ENCODE results near the gene PHKG1.
"Not testable (repeated sequence)": the region's sequence is repeated elsewhere in the genome, so short reads cannot be mapped to it uniquely, and the experiment has no call there.

The PHKG1 gene

GRCh38 chr7:56092789-56093531, at the start of gene PHKG1:
Gene PHKG1, minus strand, starts transcription at chr7:56092952. Its CDS starts 4,011 bp downstream, at chr7:56088941.
- no peaks in the 10 kb centered on the region for H3K4me1 ChIP-seq (ENCODE audit: control insufficient read depth in 1 of 2, insufficient read depth in 1 of 2, low read depth in 1 of 2, low read length in 1 of 2)
- no peak within 1 kb of the TSS for H3K27ac ChIP-seq
- H3K27me3 ChIP-seq: no peaks in the 10 kb centered on the region
- H3K36me3 ChIP-seq: peaks cover 9% of the 10 kb centered on the region
- no peak within 1 kb of the TSS for H3K4me3 ChIP-seq (ENCODE audit: low read depth in 1 of 2, low read length in 1 of 2)
- no peak for TF ChIP-seq CTCF (IDR thresholded peaks at IDR 0.05)
- H3K9me3 ChIP-seq: no peaks in the 10 kb centered on the region

- H3K27me3 ChIP-seq; H3K4me1 ChIP-seq (ENCODE audit: control insufficient read depth in 1 of 2, insufficient read depth in 1 of 2, low read depth in 1 of 2, low read length in 1 of 2); H3K36me3 ChIP-seq; H3K9me3 ChIP-seq; H3K4me3 ChIP-seq (ENCODE audit: low read depth in 1 of 2, low read length in 1 of 2); H3K27ac ChIP-seq: not testable (repeated sequence)
These were observed 38.3 kb upstream of the PHKG1 start for GRCh38 chr7:56131062-56131461.

GRCh38 chr7:56127241-56127975, 34.7 kb upstream of the PHKG1 start:
- Histone ChIP-seq H3K36me3 (no peaks in the 10 kb centered on the region), H3K4me1 (ENCODE audit: control insufficient read depth in 1 of 2, insufficient read depth in 1 of 2, low read depth in 1 of 2, low read length in 1 of 2) (no peaks in the 10 kb centered on the region), H3K27me3 (no peaks in the 10 kb centered on the region), H3K27ac (no peak overlapping the region), H3K9me3 (no peaks in the 10 kb centered on the region), H3K4me3 (ENCODE audit: low read depth in 1 of 2, low read length in 1 of 2) (no peak overlapping the region)
- TF ChIP-seq CTCF (IDR thresholded peaks at IDR 0.05): no peak

GRCh38 chr7:56125831-56126230, 33.1 kb upstream of the PHKG1 start:
- H3K27me3 ChIP-seq: no peaks in the 10 kb centered on the region
- no peaks in the 10 kb centered on the region for H3K36me3 ChIP-seq
- H3K27ac ChIP-seq: no peak overlapping the region
- H3K4me1 ChIP-seq (ENCODE audit: control insufficient read depth in 1 of 2, insufficient read depth in 1 of 2, low read depth in 1 of 2, low read length in 1 of 2): no peaks in the 10 kb centered on the region
- H3K4me3 ChIP-seq (ENCODE audit: low read depth in 1 of 2, low read length in 1 of 2): no peak overlapping the region
- no peaks in the 10 kb centered on the region for H3K9me3 ChIP-seq
- no peak for TF ChIP-seq CTCF (IDR thresholded peaks at IDR 0.05)

- H3K36me3 ChIP-seq: no peaks in the 10 kb centered on the region
- no peak for TF ChIP-seq CTCF (IDR thresholded peaks at IDR 0.05)
These were observed 32.2 kb upstream of the PHKG1 start for GRCh38 chr7:56124981-56125380.

GRCh38 chr7:56121440-56121839, 28.7 kb upstream of the PHKG1 start:
- no peak for TF ChIP-seq CTCF (IDR thresholded peaks at IDR 0.05)
- no peaks in the 10 kb centered on the region for H3K4me1 ChIP-seq (ENCODE audit: control insufficient read depth in 1 of 2, insufficient read depth in 1 of 2, low read depth in 1 of 2, low read length in 1 of 2)

More at GRCh38 chr7:56124981-56125380, 32.2 kb upstream of the PHKG1 start:
- Histone ChIP-seq H3K4me3 (ENCODE audit: low read depth in 1 of 2, low read length in 1 of 2) (no peak overlapping the region), H3K9me3 (no peaks in the 10 kb centered on the region), H3K4me1 (ENCODE audit: control insufficient read depth in 1 of 2, insufficient read depth in 1 of 2, low read depth in 1 of 2, low read length in 1 of 2) (no peaks in the 10 kb centered on the region), H3K27me3 (no peaks in the 10 kb centered on the region), H3K27ac (no peak overlapping the region)

More at GRCh38 chr7:56121440-56121839, 28.7 kb upstream of the PHKG1 start:
- Histone ChIP-seq H3K36me3 (no peaks in the 10 kb centered on the region), H3K27ac (no peak overlapping the region), H3K9me3 (no peaks in the 10 kb centered on the region), H3K4me3 (ENCODE audit: low read depth in 1 of 2, low read length in 1 of 2) (no peak overlapping the region), H3K27me3 (peaks cover 17% of the 10 kb centered on the region)
